ENCODE results near the gene PEX6.

PEX6 gene

DNA sequence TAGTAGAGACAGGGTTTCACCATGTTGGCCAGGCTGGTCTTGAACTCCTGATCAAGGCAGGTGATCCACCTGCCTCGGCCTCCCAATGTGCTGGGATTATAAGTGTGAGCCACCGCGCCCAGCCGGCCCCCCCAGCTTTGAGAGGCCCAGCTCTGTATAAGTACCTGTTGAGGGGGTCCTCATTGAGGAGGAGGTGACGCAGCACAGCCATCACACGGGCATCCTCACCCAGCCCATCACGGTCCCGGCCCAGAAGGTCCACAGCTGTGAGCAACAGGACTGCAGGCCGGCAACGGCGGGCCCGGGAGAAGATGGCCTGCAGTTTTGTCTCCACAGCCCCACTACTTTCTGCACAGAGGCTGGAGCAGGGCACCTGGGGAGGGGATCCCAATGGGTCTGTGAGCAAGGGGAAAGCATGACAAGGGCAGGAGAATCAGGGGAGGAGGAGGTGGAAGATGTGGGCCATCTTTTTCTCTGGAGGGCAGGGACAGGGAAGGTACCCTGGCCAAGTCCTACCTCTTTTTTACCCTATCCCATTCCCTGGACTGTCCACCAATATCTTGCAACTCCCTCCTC is 10.8 kb downstream of the PEX6 start:
- no peak for TF ChIP-seq CTCF (conservative IDR thresholded peaks at IDR 0.05; ENCODE audit: low read depth, low read length)
- no peak overlapping the region for H3K4me3 ChIP-seq (ENCODE audit: low read depth, low read length)
- no peak for DNase-seq (ENCODE audit: low read depth)

DNA sequence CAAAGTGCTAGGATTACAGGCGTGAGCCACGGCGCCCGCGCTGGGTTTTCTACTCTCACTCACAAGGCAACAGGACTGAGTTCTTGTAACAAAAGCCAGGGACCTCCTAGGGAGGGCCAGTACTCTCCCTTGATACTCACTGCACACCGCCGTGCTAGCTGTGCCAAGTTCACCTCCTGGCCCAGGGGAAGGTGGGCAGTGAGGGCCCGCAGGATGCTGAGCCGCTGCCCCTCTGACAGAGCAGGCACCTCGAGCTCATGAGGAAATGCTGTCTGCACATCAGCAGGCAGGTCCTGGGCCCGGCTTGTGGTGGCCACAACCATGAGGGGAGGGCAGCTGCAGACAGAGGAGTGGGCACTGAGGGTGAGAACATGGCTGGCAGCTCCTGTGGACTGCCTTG is 11.8 kb downstream of the PEX6 start:
- no peak overlapping the region for H3K4me3 ChIP-seq (ENCODE audit: low read depth, low read length)
- TF ChIP-seq CTCF (conservative IDR thresholded peaks at IDR 0.05; ENCODE audit: low read depth, low read length): no peak
- DNase-seq (ENCODE audit: low read depth): no peak

DNA sequence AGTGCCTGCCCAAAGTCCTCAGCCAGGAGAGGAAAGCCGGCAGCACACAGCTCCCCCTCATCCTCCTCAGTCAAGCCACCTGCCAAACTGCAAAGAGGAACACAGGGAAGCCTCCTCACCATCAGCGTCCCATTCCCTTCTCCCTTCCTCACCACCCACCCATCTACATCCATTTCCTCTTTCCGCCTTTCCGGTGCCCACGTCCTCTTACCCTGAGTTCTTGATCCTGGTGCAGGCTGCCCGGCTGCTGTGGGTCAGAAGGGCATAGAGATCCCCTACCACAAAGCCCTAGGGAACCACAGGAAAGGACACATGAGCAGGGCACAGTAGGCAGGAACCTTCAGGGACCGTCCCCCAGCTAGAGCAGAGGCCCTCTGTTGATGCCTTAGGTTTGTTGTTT is 12.4 kb downstream of the PEX6 start:
- no peak overlapping the region for H3K4me3 ChIP-seq (ENCODE audit: low read depth, low read length)
- no peak for DNase-seq (ENCODE audit: low read depth)
- TF ChIP-seq CTCF (conservative IDR thresholded peaks at IDR 0.05; ENCODE audit: low read depth, low read length): no peak

GRCh38 chr6:42963855-42964605 is 15.0 kb downstream of the PEX6 start:
- peak; percentile 56 for TF ChIP-seq CTCF (conservative IDR thresholded peaks at IDR 0.05; ENCODE audit: low read depth, low read length)
- H3K4me3 ChIP-seq (ENCODE audit: low read depth, low read length): no peak overlapping the region
- DNase-seq (ENCODE audit: low read depth): peak; percentile 66

- no peak for DNase-seq (ENCODE audit: low read depth)
- no peak for TF ChIP-seq CTCF (conservative IDR thresholded peaks at IDR 0.05; ENCODE audit: low read depth, low read length)
- H3K4me3 ChIP-seq (ENCODE audit: low read depth, low read length): no peak overlapping the region
These were observed 15.7 kb downstream of the PEX6 start for GRCh38 chr6:42963179-42963854.

GRCh38 chr6:42962502-42963178 is 16.3 kb downstream of the PEX6 start:
- no peak for DNase-seq (ENCODE audit: low read depth)
- no peak for TF ChIP-seq CTCF (conservative IDR thresholded peaks at IDR 0.05; ENCODE audit: low read depth, low read length)
- H3K4me3 ChIP-seq (ENCODE audit: low read depth, low read length): no peak overlapping the region
